HG03457 (cell line): ENCODE results near the gene RELT.

Experiments used
- ATAC-seq: cut with Tn5 transposase; IDR thresholded peaks from one replicate; pipeline ENCODE4 v1.9.1; 2021; ENCODE audit warnings: moderate number of reproducible peaks; ENCODE audit not compliant: unreplicated experiment

The RELT gene

DNA sequence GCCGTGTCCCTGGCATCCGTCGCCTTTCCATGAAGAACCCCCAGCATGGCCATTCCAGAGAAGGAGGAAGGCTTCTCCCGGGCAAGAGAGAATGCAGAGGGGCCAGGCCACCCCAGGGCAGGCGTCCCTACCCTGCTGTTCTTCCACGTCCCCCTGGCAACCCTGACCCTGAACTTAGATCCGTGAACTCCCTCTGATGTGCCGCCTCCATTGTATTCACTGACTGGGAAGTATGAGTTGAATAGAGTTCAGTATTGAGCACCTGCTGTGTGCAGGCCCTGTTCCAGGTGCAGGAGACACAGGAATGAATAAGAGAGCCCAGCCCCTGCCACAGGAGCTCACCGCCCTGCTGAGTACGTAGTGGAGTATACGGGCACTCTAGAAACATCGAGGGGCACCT is 29.1 kb upstream of the RELT start:
- ATAC-seq: no peak

DNA sequence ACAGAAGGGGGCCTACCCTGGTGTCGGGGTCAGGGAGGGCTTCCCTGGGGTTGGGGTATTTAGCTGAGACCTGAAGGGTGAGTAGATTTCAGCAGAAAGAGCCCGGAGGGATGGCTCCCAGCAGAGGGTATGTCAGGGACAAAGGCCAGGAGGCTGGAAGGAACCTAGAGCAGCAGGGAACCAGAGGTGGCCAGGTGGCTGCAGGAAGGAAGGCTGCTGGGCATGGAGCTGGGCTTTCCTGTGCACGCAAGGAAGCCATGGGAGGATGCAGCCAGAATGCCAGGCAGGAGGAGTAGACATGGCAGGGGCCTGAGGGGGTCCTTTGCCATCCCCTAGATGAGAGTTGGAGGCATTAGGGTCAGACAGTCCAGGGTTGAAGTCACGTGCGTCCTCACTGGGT is 27.4 kb upstream of the RELT start:
- ATAC-seq: no peak

DNA sequence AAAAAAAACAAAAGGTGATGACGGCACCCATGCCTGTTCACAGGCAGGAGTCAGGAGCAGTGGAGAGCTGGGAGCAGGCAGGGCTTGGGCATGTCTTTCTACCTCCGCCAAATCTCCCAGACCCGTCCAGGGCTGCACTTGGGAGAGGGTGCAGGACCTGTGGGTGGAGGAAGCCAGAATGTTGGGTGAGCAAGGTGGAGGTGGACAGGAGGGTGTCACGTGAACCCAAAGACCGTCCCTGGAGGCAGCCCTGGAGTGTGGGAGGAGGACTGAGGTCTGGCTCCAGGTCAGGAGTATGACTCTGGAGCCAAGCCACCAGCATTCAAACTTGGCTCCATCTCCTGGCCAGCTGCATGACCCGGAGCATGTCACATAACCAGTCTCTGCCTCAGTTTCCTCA is 26.6 kb upstream of the RELT start:
- no peak for ATAC-seq

DNA sequence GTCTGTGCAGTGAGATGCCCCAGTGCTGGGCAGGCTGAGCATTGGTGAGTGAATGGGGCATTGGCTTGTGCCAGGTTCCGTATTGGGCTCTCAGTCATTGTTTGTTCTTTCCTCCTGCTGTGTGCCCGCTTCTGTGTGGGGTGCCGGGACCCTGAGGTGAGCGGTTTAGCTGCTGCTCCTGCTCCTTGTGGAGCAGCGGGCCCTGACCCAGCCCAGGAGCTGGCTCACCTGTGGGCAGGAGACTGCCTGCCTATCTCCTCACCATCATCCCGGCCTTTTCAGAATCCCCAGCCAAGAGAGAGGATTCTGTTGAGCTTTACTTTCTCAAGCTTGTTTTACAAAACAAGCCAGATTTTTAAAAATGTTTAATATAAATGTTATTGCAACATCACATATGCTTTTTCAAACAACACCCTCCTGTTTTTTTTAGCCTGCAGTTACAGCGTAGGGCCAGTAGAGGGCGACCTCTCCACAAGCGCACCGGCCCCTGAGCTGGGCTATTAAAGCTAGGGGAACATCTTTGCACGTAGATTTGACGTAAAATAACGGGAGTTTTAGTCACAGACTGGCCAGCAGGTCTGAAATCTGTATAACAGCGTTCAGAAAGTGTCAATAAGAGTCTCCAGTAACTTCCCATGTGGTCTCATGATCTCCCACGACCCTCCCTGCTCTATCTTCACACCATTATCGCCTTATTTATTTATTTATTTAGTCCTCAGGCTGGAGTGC is 25.1 kb upstream of the RELT start:
- ATAC-seq: no peak

DNA sequence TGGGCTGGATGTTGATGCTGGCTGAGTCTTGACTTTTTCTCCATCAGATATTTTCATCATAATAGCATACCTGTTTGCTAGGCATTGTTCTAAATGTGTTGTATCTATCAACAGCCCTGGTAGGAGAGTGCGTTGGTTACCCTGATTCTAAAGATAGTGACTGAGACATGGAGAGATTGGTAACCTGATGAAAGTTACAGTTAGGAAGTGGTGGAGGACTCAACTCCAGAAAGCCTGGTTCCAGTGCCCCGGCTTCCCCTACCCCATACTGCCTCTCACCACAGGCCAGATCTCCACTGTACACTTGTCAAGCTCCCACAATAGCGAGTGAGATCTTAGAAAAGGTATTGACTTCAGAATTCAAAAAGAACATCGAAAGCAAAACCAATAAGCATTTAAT is 22.8 kb upstream of the RELT start:
- no peak for ATAC-seq

DNA sequence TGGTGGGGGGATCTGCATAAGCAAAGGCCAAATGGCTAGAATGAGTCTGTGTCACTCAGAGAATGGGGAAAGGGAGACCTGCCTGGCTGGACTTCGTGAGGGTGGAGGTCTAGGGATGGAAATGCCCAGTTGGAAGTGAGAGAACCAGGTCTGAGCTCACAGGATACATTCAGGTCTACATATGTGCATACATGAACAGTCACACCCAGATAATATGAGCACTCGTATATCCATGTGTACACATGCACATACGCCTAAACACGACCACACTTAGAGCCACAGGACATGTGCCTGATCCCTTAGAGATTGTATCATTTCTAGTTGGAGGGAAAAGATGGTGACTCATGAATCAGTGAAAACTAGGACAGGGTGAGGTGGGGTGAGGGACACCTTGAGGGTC is 21.1 kb upstream of the RELT start:
- no peak for ATAC-seq

DNA sequence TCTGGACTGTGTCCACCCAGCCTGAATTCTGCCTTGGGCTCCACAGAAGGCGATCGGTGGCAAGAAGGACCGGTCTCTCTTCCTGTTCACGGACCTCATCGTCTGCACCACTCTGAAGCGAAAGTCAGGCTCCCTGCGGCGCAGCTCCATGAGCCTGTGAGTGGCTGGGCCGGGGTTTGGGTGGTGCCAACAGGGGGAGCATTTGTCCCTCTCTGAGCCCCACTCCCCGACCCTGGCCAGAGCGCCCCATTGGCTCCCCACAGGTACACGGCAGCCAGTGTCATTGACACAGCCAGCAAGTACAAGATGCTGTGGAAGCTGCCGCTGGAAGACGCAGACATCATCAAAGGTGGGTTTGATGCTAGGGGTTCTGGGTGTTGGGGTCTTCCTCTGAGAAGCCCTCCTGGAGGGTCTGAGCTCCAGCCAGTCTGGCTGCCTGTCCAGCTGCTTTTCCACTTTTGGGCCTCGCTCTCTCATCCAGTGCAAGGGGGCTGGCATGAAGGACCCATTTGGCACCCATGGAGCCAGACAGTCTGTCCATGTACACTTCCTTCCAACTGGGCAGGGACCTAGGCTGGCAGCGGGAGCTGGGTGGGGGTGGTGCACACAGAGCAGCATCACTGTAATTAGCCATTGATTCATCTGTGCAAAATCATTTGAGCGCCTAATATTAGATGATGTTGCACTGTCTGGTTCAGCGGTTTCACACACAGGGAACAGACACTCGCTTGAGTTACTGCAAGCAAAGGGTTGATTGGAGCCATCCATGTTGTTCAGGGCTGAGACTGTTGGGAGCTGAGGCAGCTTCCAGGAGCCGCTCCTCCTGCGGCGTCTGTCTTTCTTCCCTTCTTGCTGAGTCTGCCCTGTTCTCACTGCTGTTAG is 19.0 kb upstream of the RELT start:
- ATAC-seq: no peak

DNA sequence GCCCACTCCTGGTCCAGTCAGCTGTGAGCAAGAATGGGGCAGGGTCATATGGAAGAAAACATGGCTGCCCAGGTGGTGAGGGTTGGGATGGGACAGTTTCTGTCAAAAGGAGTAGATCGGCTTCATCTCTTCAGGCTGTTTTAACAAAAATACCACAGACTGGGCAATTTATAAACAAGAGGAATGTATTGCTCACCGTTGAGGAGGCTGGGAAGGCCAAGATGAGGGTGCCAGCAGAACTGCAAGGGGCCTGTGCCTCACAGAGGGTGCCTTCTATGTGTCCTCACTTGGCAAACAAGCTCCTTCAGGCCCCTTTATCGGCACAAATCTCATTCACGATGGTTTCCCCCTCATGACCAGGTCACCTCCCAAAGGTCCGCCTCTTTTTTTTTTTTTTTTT is 18.1 kb upstream of the RELT start:
- no peak for ATAC-seq

DNA sequence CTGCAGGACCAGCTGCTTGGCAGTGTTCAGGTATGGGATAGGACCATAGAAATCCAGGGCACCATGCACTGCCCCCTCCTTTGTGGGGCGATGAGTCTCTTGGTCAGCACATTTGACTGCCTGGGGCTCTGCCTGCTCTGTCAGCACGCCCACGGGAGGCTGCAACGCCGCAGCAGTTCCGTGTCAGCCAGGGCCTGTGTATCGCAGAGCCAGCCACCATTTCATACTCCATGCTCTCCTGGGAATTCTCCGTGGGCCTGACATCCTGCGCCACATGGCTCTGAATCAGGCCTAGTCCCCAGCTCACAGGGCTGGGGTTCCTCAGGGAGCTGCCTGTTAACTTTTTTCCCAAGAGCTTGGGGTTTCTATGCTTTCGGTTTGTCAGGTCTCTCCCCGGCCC is 16.9 kb upstream of the RELT start:
- no peak for ATAC-seq

DNA sequence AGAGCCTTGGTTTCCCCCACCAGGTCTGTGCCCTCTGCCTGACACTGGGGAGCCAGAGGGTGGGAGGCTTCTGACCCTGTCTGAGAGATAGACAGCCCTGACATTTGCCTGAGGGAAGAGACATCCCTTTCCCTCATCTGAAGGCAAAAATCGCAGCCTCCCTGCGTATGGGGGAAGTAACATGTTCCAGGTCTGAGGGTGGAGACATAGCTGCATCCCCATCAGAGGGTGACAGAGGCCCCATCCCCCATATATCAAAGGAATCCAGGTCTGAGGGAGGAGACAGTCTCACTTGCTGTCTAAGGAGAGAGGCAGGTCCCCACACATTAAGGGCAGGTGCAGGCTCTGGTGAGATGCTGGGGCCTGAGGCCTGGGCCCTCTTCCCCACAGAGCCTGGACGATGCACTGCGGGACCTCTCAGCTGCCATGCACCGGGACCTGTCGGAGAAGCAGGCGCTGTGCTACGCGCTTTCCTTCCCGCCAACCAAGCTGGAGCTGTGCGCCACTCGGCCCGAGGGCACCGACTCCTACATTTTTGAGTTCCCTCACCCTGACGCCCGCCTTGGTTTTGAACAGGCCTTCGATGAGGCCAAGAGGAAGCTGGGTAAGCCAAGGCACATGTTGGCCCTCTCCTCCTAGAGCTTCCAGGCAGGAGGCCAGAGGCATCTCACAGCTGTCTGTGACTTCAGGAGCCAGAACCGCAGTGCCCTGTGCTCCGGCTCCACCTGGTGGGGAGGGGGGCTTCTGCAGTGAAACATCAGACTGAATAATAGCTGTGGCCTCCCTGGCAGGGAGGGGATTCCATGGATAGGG is 16.1 kb upstream of the RELT start:
- no peak for ATAC-seq

DNA sequence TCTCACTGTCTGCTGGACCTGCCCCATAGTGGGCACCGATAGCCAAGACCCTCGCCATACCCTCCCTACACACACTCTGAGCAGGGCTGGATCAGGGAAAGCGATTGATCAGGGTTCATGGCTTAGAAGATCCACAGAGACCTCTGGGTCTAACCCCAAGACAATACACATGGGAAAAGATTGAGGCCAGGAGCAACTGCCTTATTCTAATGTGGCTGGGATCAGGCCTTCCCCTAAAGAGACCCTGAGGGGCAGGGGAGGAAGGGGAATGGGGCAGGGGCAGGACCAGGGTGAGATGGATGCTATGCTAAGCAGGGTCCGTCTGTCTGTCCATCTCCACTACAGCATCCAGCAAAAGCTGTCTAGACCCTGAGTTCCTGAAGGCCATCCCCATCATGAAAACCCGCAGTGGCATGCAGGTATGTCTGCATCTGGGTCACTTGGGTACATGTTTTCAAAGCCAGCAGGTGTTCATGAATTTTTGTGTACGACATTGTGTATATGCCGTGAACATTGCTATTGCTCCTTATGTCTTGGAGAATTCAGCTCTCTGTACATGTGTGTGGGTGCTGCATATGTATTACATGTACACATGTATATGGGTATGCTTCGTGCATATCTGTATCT is 15.3 kb upstream of the RELT start:
- no peak for ATAC-seq

DNA sequence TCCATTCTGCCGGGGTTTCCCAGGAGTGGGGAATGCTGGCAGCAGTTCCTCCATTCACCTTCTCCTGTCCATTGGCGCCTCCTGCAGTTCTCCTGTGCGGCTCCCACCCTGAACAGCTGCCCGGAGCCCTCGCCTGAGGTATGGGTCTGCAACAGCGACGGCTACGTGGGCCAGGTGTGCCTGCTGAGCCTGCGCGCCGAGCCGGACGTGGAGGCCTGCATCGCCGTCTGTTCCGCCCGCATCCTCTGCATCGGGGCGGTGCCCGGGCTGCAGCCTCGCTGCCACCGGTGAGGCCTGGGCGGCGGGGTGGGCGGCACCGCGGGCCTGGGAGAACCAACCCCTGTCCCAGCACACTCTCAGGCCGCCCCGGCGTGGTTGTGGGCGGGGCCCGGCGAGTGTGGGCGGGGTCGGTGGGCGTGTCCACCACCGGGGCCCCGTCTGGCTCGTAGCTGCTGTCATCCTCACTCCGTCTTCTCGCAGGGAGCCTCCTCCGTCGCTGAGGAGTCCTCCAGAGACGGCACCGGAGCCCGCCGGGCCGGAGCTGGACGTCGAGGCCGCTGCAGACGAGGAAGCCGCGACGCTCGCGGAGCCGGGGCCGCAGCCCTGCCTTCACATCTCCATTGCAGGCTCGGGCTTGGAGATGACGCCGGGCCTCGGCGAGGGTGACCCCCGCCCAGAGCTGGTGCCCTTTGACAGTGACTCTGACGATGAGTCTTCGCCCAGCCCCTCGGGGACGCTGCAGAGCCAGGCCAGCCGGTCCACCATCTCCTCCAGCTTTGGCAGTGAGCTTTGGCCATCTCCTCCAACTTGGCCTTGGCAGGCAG is 14.0 kb upstream of the RELT start:
- no peak for ATAC-seq

DNA sequence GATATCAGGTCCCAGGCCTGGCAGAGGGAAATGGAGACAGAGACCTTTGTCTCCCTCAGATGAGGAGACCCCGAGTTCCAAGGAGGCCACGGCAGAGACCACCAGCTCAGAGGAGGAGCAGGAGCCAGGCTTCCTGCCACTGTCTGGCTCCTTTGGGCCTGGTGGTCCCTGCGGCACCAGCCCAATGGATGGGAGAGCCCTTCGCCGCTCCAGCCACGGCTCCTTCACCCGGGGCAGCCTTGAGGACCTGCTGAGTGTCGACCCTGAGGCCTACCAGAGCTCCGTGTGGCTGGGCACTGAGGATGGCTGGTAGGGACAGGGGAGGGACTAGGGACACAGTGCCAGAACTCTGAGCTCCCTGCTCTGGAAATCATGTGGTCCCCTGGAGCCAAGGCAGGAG is 13.1 kb upstream of the RELT start:
- ATAC-seq: no peak

DNA sequence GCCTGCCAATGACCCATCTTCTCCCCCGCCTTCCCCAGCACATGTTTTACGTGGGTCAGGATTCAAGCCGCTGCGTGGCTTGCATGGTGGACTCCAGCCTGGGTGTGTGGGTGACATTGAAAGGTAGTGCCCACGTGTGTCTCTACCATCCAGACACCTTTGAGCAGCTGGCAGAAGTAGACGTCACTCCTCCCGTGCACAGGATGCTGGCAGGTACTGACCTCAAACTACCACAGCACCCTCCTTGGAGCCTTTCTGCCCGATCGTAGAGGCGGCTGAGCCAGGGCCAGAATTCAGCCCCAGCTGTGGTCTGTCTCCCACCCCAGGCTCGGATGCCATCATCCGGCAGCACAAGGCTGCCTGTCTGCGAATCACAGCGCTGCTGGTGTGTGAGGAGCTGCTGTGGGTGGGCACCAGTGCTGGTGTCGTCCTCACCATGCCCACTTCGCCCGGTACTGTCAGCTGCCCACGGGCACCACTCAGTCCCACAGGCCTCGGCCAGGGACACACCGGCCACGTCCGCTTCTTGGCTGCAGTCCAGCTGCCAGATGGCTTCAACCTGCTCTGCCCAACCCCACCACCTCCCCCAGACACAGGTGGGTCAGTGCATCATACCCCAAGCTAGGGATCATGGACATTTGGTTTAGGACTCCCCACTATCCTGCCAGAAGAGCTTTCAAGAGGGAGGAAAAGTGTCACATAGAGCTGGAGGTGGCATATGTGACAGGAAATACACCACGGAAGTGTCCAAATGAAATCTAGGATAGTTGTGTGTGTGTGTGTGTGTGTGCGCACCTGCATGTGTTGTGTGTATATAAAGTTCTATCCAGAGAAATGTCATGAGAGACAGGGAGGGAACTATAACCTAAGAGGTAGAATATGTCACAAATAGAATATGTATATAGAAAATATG is 10.6 kb upstream of the RELT start:
- no peak for ATAC-seq

DNA sequence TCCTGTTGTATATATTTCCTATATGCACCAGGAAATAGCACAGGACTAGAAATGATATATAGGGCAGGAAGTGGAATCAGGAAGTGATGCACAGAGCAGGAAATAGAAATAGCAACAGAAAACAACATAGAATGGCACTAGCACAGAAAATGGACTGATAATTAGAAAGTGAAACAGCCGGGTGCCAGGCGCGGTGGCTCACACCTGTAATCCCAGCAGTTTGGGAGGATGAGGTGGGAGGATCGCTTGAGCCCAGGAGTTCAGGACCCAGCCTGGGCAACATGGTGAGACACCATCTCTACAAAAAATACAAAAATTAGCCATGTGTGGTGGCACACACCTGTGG is 10.0 kb upstream of the RELT start:
- ATAC-seq: no peak

DNA sequence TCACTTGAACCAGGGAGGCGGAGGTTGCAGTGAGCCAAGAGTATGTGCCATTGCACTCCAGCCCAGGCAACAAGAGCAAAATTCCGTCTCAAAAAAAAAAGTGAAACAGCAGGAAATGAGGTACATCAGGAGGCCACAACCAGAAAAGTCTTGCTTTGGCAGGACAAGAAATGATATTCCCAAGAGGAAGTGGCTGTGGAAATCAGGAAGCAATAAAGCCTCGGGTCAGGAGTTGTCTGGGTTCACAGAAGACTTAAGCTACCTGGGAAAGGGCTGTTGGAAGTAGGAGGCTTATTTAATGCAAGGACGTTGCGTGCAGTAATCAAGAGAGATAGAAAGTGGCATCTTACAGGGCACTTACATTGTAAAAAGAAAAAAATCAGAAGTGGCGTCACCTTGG is 9.2 kb upstream of the RELT start:
- ATAC-seq: no peak

DNA sequence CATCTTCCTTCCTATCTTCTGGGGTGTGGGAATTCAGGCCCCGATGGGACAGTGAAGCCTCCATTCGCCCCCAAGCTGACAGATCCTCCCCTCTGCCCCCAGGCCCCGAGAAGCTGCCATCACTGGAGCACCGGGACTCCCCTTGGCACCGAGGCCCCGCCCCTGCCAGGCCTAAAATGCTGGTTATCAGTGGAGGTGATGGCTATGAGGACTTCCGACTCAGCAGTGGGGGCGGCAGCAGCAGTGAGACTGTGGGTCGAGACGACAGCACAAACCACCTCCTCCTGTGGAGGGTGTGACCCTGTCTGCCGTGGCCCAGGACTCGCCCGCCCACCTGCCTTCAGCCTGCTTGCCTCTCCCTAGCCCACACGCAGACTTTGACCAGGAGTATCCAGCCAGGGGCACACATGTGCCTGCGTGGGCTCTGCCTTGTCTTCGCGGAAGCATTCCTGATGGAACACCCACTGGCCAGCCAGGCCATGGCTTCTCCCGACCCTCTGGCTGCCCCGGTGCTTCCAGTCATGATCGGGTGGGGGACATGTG is 8.6 kb upstream of the RELT start:
- ATAC-seq: no peak

DNA sequence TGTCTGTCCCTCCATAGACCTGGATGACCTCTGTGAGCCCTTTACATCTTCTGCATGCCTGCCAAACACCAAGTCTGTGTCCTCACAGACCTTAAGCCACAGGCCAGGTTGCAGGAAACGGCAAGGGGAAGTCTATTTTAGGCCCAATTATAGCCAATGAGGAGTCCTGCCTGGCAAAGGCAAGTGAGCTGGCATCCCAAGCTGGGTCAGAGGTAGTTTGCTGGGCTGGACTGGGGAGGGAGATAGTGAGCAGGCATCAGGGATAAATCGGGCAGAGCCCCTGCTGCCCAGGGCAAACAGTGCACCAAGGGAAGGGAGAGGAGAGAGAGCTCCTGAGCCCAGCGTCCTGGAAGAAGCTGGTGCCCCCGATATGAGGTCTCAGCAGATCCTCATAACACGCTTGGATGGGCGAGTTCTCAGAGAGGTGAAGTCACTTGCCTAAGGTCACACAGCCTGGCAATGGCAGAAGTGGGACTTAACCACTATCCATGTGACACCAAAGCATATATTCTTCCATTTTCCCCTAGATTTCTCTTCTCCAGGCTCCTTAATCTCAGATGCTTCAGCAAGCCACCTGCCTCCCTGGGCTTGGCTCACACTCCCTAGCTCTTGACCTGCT is 3.7 kb upstream of the RELT start:
- ATAC-seq: no peak

DNA sequence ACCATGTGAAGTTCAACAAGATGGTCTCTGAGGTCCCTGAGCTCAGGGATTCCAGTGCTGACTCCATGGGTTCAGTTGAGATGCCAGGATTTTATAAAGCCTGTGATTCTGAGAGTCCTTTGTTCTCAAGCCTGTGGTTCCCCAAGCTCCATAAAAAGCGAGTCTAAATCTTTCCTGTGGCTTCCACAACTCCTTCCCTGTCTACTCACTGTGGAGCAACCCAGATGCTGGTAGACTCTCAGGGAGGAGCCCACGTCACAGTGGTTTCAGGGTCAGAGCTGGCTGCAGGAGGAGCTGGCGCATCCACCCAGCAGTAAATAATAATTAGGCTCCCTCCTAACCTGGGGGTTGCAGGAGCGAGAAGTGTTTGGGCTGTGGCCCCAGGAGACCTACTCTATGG is 2.0 kb upstream of the RELT start:
- no peak for ATAC-seq
